Skeletal muscle satellite cell (primary cell): ENCODE data around the gene RUNX2.
A peak's percentile ranks its signal among the peaks of the same experiment; 100 is the strongest.

ENCODE experiments used
- H3K27me3 ChIP-seq: 2 replicates; pipeline ENCODE4 v1.7.0; 2013; ENCODE audit warnings: low read length; ENCODE audit not compliant: control insufficient read depth, insufficient read depth
- H3K36me3 ChIP-seq: 2 replicates; pipeline ENCODE4 v1.7.0; 2013; ENCODE audit warnings: mild to moderate bottlenecking, control low read depth, low read length; ENCODE audit not compliant: insufficient read depth
- H3K4me1 ChIP-seq: 2 replicates; pipeline ENCODE4 v1.7.0; 2013; ENCODE audit warnings: low read length; ENCODE audit not compliant: control insufficient read depth, insufficient read depth
- H3K4me2 ChIP-seq: 2 replicates; pipeline ENCODE4 v1.7.0; 2013; ENCODE audit warnings: mild to moderate bottlenecking, low read length
- H3K4me3 ChIP-seq: 2 replicates; pipeline ENCODE4 v1.7.0; 2013; ENCODE audit warnings: low read length
- H3K9ac ChIP-seq: 2 replicates; pipeline ENCODE4 v1.7.0; 2013; ENCODE audit warnings: mild to moderate bottlenecking, low read depth, low read length, moderate library complexity
- H3K9me3 ChIP-seq: replicated peaks from 2 replicates; pipeline ENCODE4 v1.7.0; 2013; ENCODE audit warnings: mild to moderate bottlenecking, control low read depth, low read length

The RUNX2 gene

DNA sequence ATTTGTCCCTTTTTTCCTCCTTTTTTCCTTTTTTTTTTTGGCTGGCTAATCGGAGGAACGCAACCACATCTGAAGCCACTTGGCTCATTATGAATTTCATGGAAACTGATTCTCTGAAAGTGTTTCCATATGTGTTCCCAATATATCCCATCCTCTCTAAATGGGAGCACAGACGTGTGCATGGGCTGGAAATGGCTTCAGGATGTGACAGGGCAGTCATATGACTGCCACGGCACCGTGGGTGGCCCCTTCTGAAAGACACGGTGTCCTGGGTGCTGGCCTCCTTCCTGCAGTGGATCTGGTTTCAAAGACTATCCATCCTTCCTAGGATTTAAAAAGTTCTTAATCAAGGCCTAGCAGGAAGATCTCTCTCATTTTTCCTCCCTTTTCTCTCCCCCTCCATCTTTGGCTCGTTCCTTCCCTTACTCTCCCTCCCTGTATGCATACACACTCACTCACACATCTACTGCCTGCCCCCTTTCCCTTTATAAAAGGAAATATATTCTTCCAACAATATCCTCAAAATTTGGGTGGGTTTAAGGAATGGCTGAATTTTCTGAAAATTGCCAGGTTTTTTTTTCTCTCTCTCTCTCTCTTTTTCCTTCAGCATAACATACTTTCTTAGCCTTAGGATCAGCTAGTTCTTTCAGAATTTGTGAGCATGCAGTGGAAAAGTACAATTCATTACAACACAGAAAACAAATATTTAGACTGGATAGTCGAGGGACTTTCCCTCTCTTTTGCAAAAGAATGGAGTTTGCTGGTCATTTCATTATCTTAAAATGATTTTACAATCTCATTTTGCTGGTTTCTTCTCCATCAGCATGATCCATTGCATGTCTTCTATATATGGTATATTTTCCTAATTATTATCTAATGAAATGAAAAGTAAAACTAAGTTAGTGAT lies 210.8 kb downstream of the RUNX2 start:
- Histone ChIP-seq H3K4me2 (peak overlapping the region; percentile 14), H3K4me1 (peaks cover 34% of the 10 kb centered on the region), H3K36me3 (peaks cover 37% of the 10 kb centered on the region), H3K9me3 (no peaks in the 10 kb centered on the region), H3K9ac (no peak overlapping the region), H3K4me3 (no peak overlapping the region), H3K27me3 (no peaks in the 10 kb centered on the region)

DNA sequence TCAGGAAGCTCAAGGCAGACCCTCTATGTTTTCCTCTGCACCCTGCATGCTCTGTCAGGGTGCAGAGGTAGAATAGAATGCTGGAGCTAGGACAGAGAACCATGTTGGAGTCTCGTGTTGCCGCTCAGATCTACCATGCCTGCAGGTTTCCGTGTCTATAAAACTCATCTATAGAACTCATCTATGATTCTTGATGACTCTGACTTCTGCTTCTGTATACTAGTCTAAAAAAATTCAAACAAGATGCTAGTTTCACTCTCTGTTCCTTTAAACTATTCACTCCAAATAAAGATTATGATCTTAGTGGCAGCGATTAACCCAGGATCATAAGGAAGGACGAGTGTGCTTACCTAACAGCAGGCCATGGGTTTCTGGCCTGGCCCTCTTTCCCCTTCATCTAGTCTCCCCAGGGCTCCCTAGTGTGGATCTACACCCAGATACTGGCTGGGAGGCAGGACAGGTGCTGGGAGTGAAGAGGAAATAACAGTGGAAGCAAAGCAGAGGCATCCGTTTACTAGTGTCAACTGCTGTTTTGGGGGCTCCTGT lies 212.3 kb downstream of the RUNX2 start:
- no peak overlapping the region for H3K4me3 ChIP-seq
- no peaks in the 10 kb centered on the region for H3K9me3 ChIP-seq
- H3K4me2 ChIP-seq: no peak overlapping the region
- no peaks in the 10 kb centered on the region for H3K27me3 ChIP-seq
- H3K4me1 ChIP-seq: peaks cover 41% of the 10 kb centered on the region
- no peak overlapping the region for H3K9ac ChIP-seq
- H3K36me3 ChIP-seq: peaks cover 30% of the 10 kb centered on the region

DNA sequence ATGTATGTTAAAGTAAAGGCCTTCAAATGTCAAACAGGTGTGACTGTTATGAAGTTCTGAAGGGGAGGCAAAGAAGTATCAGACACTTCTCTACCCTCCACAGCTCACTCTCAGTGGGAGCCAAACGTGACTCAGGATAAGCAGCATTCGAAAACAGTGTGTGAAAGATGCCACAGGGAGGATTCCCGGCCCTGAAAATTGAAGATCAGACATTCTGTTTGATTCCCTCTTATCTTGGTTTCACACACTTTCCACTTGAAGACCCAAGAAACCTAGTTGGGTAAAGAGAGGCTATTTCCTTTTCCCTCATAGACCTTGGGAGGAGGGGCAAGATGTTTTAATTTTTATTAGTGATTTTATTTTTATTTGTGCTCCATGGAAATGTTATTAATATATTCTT lies 213.8 kb downstream of the RUNX2 start:
- Histone ChIP-seq H3K4me1 (peaks cover 41% of the 10 kb centered on the region), H3K4me3 (no peak overlapping the region), H3K9me3 (no peaks in the 10 kb centered on the region), H3K36me3 (peaks cover 22% of the 10 kb centered on the region), H3K9ac (no peak overlapping the region), H3K27me3 (no peaks in the 10 kb centered on the region), H3K4me2 (no peak overlapping the region)

DNA sequence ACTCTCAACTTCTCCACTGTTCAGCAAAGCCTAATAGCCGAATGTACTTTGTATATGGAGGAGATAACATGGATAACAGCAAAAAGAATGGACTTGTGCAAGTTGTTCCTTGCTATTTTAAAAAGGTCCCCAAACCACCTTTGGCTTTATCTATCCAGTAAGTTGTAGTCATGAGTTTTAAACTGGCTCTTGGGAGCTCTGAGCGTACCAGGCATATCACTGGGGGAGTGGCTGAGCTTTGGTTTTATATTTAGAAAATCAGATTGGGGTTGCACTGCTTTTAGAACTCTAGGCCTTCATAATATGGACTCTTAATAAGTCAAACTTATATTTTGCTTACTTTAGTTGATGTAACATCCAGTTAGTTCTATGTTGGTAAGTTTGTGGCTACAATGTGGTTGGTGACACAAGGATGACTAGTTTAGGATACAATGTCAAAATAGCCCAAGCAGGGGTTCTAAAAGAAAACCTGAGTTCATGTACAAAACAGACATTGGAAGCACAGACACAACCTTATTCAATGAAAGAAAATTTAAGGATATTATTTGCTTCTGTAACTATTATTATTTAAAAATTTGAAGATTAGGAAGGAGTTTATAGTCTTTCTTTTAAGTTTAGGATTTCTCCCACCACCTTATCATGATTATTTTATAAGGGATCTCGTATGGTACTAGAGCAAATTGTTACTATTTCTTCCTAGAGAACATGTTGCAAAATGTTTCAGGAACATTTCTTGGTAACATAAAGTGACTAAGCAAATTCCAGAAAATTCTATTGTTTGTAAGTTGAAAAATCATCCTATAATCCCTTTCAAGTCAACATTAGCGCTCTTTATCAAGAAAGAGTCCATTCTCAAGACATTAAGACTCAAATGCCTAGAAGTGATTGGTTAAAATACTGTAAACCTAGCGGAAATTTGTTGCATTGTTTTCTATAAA lies 215.4 kb downstream of the RUNX2 start:
- H3K4me2 ChIP-seq: peak overlapping the region; percentile 20
- peaks cover 35% of the 10 kb centered on the region for H3K4me1 ChIP-seq
- H3K4me3 ChIP-seq: no peak overlapping the region
- peaks cover 29% of the 10 kb centered on the region for H3K36me3 ChIP-seq
- no peaks in the 10 kb centered on the region for H3K9me3 ChIP-seq
- no peak overlapping the region for H3K9ac ChIP-seq
- no peaks in the 10 kb centered on the region for H3K27me3 ChIP-seq

GRCh38 chr6:45545416-45545815 lies 217.3 kb downstream of the RUNX2 start:
- peaks cover 35% of the 10 kb centered on the region for H3K4me1 ChIP-seq
- H3K36me3 ChIP-seq: peaks cover 39% of the 10 kb centered on the region

DNA sequence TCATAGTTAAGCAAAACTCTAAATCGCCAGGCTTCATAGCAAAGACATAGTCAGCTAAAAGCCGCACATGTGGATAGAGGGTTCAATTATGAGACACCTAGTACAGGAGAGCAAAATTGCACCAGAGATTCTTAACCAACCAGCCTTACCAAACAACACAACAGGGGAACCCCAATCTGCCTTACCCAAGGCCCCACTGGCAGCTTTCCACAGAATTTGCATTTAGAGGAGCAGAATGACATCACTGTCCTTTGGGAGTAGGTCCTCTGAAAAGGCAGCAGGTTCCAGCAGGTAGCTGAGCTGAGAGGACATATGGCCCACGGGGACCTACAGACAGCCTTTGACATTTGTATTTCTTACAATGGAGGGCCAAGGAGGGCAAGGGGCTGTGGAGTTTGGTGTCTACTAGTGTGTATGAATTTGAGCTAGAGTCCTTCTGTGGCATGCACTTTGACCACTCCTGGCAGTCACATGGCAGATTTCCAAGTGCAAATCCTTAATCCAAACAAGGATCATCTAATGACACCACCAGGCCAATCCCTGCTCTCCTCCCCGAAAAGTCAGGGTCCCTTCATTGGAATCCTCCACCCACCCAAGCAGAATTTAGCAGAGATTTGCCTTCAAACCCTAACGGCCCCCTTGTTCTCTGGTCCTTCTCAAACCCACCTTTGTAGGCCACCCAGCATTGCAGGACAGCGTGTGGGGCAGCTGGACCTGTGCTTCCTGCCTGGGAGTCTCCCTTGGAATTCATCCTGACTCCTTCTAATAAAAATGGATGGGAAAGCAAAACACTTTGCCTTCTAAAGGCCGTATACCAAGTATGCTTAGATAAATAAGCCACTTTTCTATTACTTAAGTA lies 220.8 kb downstream of the RUNX2 start:
- Histone ChIP-seq H3K4me2 (no peak overlapping the region), H3K9ac (no peak overlapping the region), H3K9me3 (no peaks in the 10 kb centered on the region), H3K4me1 (peaks cover 16% of the 10 kb centered on the region), H3K4me3 (no peak overlapping the region), H3K36me3 (peaks cover 35% of the 10 kb centered on the region), H3K27me3 (no peaks in the 10 kb centered on the region)

More at GRCh38 chr6:45545416-45545815, 217.3 kb downstream of the RUNX2 start:
- Histone ChIP-seq H3K4me2 (no peak overlapping the region), H3K9ac (no peak overlapping the region), H3K27me3 (no peaks in the 10 kb centered on the region), H3K4me3 (no peak overlapping the region), H3K9me3 (no peaks in the 10 kb centered on the region)

GRCh38 chr6:45552536-45552935 lies 224.4 kb downstream of the RUNX2 start:
- peaks cover 22% of the 10 kb centered on the region for H3K36me3 ChIP-seq
- H3K27me3 ChIP-seq: no peaks in the 10 kb centered on the region
- no peak overlapping the region for H3K4me3 ChIP-seq
- no peak overlapping the region for H3K9ac ChIP-seq
- H3K9me3 ChIP-seq: no peaks in the 10 kb centered on the region
- H3K4me1 ChIP-seq: peaks cover 39% of the 10 kb centered on the region
- no peak overlapping the region for H3K4me2 ChIP-seq

- Histone ChIP-seq H3K9ac (no peak overlapping the region), H3K9me3 (no peaks in the 10 kb centered on the region), H3K36me3 (peaks cover 11% of the 10 kb centered on the region), H3K4me2 (no peak overlapping the region), H3K4me1 (peaks cover 37% of the 10 kb centered on the region), H3K4me3 (no peak overlapping the region), H3K27me3 (no peaks in the 10 kb centered on the region)
These were observed 225.7 kb downstream of the RUNX2 start for GRCh38 chr6:45553730-45554344.

DNA sequence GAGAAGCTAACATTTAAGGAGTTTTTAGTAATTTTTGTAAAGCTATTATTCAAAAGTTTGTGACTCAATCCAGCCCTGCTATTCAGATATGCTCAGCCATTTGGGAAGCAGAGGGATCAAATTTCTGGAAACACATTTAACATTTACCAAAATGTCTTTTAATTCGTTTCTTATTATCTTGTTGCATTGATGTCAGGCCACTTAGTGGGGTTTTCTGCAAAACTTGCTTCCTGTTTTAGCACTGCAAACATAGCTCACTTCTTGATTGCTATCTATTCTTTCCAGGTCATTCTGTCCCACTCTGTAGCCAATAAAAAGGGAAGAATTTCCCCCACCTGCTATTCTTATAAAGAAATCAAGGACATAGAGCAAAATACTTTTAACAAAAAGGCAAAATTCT lies 226.5 kb downstream of the RUNX2 start:
- Histone ChIP-seq H3K9me3 (no peaks in the 10 kb centered on the region), H3K9ac (no peak overlapping the region), H3K4me3 (no peak overlapping the region), H3K27me3 (no peaks in the 10 kb centered on the region), H3K36me3 (peaks cover 8% of the 10 kb centered on the region), H3K4me1 (peaks cover 33% of the 10 kb centered on the region), H3K4me2 (no peak overlapping the region)

- Histone ChIP-seq H3K9me3 (no peaks in the 10 kb centered on the region), H3K4me1 (peaks cover 33% of the 10 kb centered on the region), H3K36me3 (peaks cover 4% of the 10 kb centered on the region), H3K9ac (peak overlapping the region; percentile 72), H3K4me3 (peak overlapping the region; percentile 49), H3K27me3 (no peaks in the 10 kb centered on the region), H3K4me2 (peak overlapping the region; percentile 75)
These were observed 228.0 kb downstream of the RUNX2 start for GRCh38 chr6:45555981-45556771.
